SK-N-SH (cell line): ENCODE data around the gene PSKH1. TPM values are rescaled to one million over a fixed set of nuclear protein-coding genes. Genes with fewer than 3 reads are reported as not detected.

Experiments used
- CTCF ChIA-PET: fragments of 300-600, 350-600 bp; formaldehyde crosslinking; extraction: SDS; loops from one replicate; lab custom pipeline; 2021; lab: Yijun Ruan, JAX
- POLR2A ChIA-PET: fragments of 350-600 bp; sonication (Branson Sonifier 250); formaldehyde crosslinking; extraction: SDS; loops from one replicate; lab custom pipeline; 2020; ENCODE audit warnings: antibody characterized with exemption, inconsistent platforms; lab: Yijun Ruan, JAX
- DNase-seq: peaks from one replicate; pipeline ENCODE4 v3.0.0; 2012
- H2AFZ ChIP-seq: fragments of 200-600 bp; sonication (generic); 2 replicates; pipeline ENCODE4 v1.8.1; 2016; ENCODE audit warnings: antibody characterized with exemption, mild to moderate bottlenecking, low read depth
- H3F3A ChIP-seq: fragments of 200-600 bp; sonication (generic); replicated peaks from 2 replicates; pipeline ENCODE3; 2016; ENCODE audit warnings: antibody characterized with exemption, mild to moderate bottlenecking; ENCODE audit not compliant: insufficient read depth
- H3K27ac ChIP-seq, 2 experiments: fragments of 200-500 bp in 1 of 2; fragments of 200-600 bp in 1 of 2; sonication (Bioruptor generic) in 1 of 2; sonication (generic), shearing (Covaris generic) in 1 of 2; 2 replicates each; pipeline versions ENCODE4 v1.5.1 to v1.6.1; 2014 to 2016; ENCODE audit warnings: low read depth in 2 of 2, inconsistent platforms in 1 of 2, low read length in 1 of 2, mild to moderate bottlenecking in 1 of 2, mixed read lengths in 1 of 2
- H3K27me3 ChIP-seq: fragments of 200-600 bp; sonication (generic), shearing (Covaris generic); 2 replicates; pipeline ENCODE4 v1.6.1; 2016; ENCODE audit warnings: mixed run types; ENCODE audit not compliant: insufficient read depth
- H3K36me3 ChIP-seq, 2 experiments: fragments of 200-500 bp in 1 of 2; fragments of 200-600 bp in 1 of 2; sonication (Bioruptor generic) in 1 of 2; sonication (generic) in 1 of 2; replicated peaks in 1 of 2; 2 replicates each; pipeline versions ENCODE3 to v1.5.1; 2014 to 2016; ENCODE audit warnings: low read length in 1 of 2, mild to moderate bottlenecking in 1 of 2; ENCODE audit not compliant: insufficient read depth in 2 of 2, control insufficient read depth in 1 of 2
- H3K4me1 ChIP-seq, 2 experiments: fragments of 200-500 bp in 1 of 2; fragments of 200-600 bp in 1 of 2; sonication (Bioruptor generic) in 1 of 2; sonication (generic), shearing (Covaris generic) in 1 of 2; 2 replicates each; pipeline versions ENCODE4 v1.5.1 to v1.6.1; 2014 to 2016; ENCODE audit warnings: low read depth in 1 of 2, low read length in 1 of 2, mixed run types in 1 of 2; ENCODE audit not compliant: insufficient read depth in 2 of 2, control insufficient read depth in 1 of 2
- H3K4me2 ChIP-seq: fragments of 200-600 bp; sonication (generic), shearing (Covaris generic); 2 replicates; pipeline ENCODE4 v1.6.1; 2017; ENCODE audit warnings: mixed run types
- H3K4me3 ChIP-seq, 2 experiments: fragments of 200-500 bp in 1 of 2; fragments of 200-600 bp in 1 of 2; sonication (Bioruptor generic) in 1 of 2; sonication (generic), shearing (Covaris generic) in 1 of 2; 2 replicates each; pipeline versions ENCODE4 v1.5.1 to v1.8.1; 2014 to 2016; ENCODE audit warnings: low read depth in 2 of 2, inconsistent platforms in 1 of 2, low read length in 1 of 2, mild to moderate bottlenecking in 1 of 2, mixed read lengths in 1 of 2, moderate library complexity in 1 of 2
- H3K79me2 ChIP-seq: fragments of 200-600 bp; sonication (generic); 2 replicates; pipeline ENCODE4 v1.8.1; 2017; ENCODE audit warnings: mild to moderate bottlenecking; ENCODE audit not compliant: insufficient read depth
- H3K9ac ChIP-seq: fragments of 200-600 bp; sonication (generic); 2 replicates; pipeline ENCODE4 v1.6.1; 2017; ENCODE audit warnings: mixed run types
- H3K9me2 ChIP-seq: fragments of 200-600 bp; sonication (generic); 2 replicates; pipeline ENCODE4 v1.6.1; 2017; ENCODE audit warnings: mixed run types
- H3K9me3 ChIP-seq: fragments of 200-600 bp; sonication (generic); 2 replicates; pipeline ENCODE4 v1.6.1; 2017; ENCODE audit warnings: mixed run types, mild to moderate bottlenecking, moderate library complexity
- H4K20me1 ChIP-seq: fragments of 200-600 bp; sonication (generic); 2 replicates; pipeline ENCODE4 v1.6.1; 2017; ENCODE audit warnings: mild to moderate bottlenecking, mixed run types; ENCODE audit not compliant: insufficient read depth
- EZH2phosphoT487 ChIP-seq: fragments of 200-600 bp; sonication (generic); IDR thresholded peaks from 2 replicates; pipeline ENCODE4 v1.6.1; 2017; ENCODE audit warnings: low read depth, mixed run types, mild to moderate bottlenecking, antibody characterized with exemption, moderate library complexity, borderline replicate concordance
- FOSL2 ChIP-seq: IDR thresholded peaks from 2 replicates; pipeline ENCODE4 v1.4.0; 2012; ENCODE audit warnings: low read depth, mild to moderate bottlenecking, moderate library complexity, borderline replicate concordance
- FOXM1 ChIP-seq: IDR thresholded peaks from 2 replicates; pipeline ENCODE4 v1.4.0; 2012; ENCODE audit warnings: low read depth, mild to moderate bottlenecking
- JUND ChIP-seq: IDR thresholded peaks from 2 replicates; pipeline ENCODE4 v1.4.0; 2012
- MEF2A ChIP-seq: IDR thresholded peaks from 2 replicates; pipeline ENCODE4 v1.4.0; 2012; ENCODE audit warnings: low read depth, borderline replicate concordance
- NFIC ChIP-seq: IDR thresholded peaks from 2 replicates; pipeline ENCODE4 v1.4.0; 2012; ENCODE audit warnings: borderline replicate concordance
- POLR2AphosphoS5 ChIP-seq: IDR thresholded peaks from 2 replicates; pipeline ENCODE4 v1.6.1; 2012; ENCODE audit warnings: low read depth, low read length
- RCOR1 ChIP-seq: fragments of 150-350 bp; IDR thresholded peaks from 2 replicates; pipeline ENCODE4 v1.6.1; 2017; ENCODE audit warnings: antibody characterized with exemption, low read length
- RXRA ChIP-seq: IDR thresholded peaks from 2 replicates; pipeline ENCODE4 v1.4.0; 2012; ENCODE audit warnings: low read depth, mild to moderate bottlenecking, borderline replicate concordance
- TAF1 ChIP-seq: IDR thresholded peaks from 2 replicates; pipeline ENCODE4 v1.6.1; 2012; ENCODE audit warnings: low read depth, mild to moderate bottlenecking, low read length, moderate library complexity, borderline replicate concordance
- TCF12 ChIP-seq: IDR thresholded peaks from 2 replicates; pipeline ENCODE4 v1.4.0; 2012
- YY1 ChIP-seq: IDR thresholded peaks from 2 replicates; pipeline ENCODE4 v1.4.0; 2012; ENCODE audit warnings: low read depth, mild to moderate bottlenecking
- WGBS: methylation state at CpG from one replicate; pipeline ENCODE4 v1.1.6; 2017; ENCODE audit warnings: low lambda C conversion rate; 5-methylcytosine and 5-hydroxymethylcytosine counted together
- polyA plus RNA-seq, 3 experiments: library from polyadenylated mRNA; depleted of rRNA; stranded (reverse); fragments of >200 nt; gene quantifications; 2 replicates each; pipeline ENCODE4 v1.2.3, GENCODE V29; 2012
- TF ChIP-seq, protein P1 (sequence below): fragments of 150-350 bp; IDR thresholded peaks from 2 replicates; pipeline ENCODE4 v1.6.1; 2017; ENCODE audit warnings: antibody characterized with exemption, low read length, low read depth, borderline replicate concordance
- TF ChIP-seq, protein P2 (sequence below): IDR thresholded peaks from 2 replicates; pipeline ENCODE4 v1.6.1; 2012; ENCODE audit warnings: mild to moderate bottlenecking, low read depth, low read length, moderate library complexity
- TF ChIP-seq, protein P3 (sequence below): fragments of 150-350 bp; IDR thresholded peaks from 2 replicates; pipeline ENCODE4 v1.6.1; 2016; ENCODE audit warnings: mild to moderate bottlenecking, low read depth, low read length
- TF ChIP-seq, protein P4 (sequence below): IDR thresholded peaks from 2 replicates; pipeline ENCODE4 v1.4.0; 2012; ENCODE audit warnings: low read depth, borderline replicate concordance

PSKH1 gene
- polyA plus RNA-seq, 1 of the 3 experiments (the other 2 are of a cell fraction), result 30.1 TPM

DNA sequence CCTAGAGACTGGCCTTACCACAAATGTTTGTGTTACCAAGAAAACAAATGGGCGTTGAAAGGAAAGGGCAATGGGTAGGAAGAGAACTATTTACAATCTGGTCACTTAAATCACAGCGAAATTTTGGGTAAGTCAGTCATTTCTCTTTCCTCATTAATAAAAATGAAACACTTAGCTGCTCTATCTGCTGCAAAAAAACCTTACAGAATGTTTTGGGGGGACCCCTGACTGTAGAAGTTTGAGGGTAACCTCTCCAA is 47.1 kb upstream of the PSKH1 start:
- Histone ChIP-seq H3K9ac (peak overlapping the region; percentile 100), H3F3A (peaks cover 28% of the 10 kb centered on the region), H3K79me2 (peaks cover 77% of the 10 kb centered on the region), H3K4me3 (peak overlapping the region; percentile 71 to 85)
- CTCF ChIA-PET, result interaction anchor here (1.0 to 6.3 kb wide), 9 partner anchors 12 to 178 kb away, joined by 3 to 66 read pairs (median 5); partner anchors contain the start of gene PSKH1
- POLR2A ChIA-PET, result interaction anchor here (0.5 to 1.3 kb wide), 6 partner anchors 12 to 316 kb away, joined by 3 to 11 read pairs (median 3); partner anchors contain the start of genes C16orf86, ENKD1 and TSNAXIP1
- TF ChIP-seq, protein P1, sequence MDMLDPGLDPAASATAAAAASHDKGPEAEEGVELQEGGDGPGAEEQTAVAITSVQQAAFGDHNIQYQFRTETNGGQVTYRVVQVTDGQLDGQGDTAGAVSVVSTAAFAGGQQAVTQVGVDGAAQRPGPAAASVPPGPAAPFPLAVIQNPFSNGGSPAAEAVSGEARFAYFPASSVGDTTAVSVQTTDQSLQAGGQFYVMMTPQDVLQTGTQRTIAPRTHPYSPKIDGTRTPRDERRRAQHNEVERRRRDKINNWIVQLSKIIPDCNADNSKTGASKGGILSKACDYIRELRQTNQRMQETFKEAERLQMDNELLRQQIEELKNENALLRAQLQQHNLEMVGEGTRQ, result no peak
- TF ChIP-seq RCOR1 (no peak), FOSL2 (no peak), TCF12 (no peak), POLR2AphosphoS5 (no peak), JUND (no peak), FOXM1 (no peak), TAF1 (no peak), YY1 (no peak), RXRA (no peak), MEF2A (no peak), NFIC (no peak), EZH2phosphoT487 (no peak)
- TF ChIP-seq, protein P2, sequence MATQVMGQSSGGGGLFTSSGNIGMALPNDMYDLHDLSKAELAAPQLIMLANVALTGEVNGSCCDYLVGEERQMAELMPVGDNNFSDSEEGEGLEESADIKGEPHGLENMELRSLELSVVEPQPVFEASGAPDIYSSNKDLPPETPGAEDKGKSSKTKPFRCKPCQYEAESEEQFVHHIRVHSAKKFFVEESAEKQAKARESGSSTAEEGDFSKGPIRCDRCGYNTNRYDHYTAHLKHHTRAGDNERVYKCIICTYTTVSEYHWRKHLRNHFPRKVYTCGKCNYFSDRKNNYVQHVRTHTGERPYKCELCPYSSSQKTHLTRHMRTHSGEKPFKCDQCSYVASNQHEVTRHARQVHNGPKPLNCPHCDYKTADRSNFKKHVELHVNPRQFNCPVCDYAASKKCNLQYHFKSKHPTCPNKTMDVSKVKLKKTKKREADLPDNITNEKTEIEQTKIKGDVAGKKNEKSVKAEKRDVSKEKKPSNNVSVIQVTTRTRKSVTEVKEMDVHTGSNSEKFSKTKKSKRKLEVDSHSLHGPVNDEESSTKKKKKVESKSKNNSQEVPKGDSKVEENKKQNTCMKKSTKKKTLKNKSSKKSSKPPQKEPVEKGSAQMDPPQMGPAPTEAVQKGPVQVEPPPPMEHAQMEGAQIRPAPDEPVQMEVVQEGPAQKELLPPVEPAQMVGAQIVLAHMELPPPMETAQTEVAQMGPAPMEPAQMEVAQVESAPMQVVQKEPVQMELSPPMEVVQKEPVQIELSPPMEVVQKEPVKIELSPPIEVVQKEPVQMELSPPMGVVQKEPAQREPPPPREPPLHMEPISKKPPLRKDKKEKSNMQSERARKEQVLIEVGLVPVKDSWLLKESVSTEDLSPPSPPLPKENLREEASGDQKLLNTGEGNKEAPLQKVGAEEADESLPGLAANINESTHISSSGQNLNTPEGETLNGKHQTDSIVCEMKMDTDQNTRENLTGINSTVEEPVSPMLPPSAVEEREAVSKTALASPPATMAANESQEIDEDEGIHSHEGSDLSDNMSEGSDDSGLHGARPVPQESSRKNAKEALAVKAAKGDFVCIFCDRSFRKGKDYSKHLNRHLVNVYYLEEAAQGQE, result no peak
- TF ChIP-seq, protein P3, sequence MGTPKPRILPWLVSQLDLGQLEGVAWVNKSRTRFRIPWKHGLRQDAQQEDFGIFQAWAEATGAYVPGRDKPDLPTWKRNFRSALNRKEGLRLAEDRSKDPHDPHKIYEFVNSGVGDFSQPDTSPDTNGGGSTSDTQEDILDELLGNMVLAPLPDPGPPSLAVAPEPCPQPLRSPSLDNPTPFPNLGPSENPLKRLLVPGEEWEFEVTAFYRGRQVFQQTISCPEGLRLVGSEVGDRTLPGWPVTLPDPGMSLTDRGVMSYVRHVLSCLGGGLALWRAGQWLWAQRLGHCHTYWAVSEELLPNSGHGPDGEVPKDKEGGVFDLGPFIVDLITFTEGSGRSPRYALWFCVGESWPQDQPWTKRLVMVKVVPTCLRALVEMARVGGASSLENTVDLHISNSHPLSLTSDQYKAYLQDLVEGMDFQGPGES, result no peak
- TF ChIP-seq, protein P4, sequence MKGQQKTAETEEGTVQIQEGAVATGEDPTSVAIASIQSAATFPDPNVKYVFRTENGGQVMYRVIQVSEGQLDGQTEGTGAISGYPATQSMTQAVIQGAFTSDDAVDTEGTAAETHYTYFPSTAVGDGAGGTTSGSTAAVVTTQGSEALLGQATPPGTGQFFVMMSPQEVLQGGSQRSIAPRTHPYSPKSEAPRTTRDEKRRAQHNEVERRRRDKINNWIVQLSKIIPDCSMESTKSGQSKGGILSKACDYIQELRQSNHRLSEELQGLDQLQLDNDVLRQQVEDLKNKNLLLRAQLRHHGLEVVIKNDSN, result no peak
- TF ChIP-seq, all 33 proteins: peak for 0
- Histone ChIP-seq H3K27me3 (no peaks in the 10 kb centered on the region), H3K4me2 (peak overlapping the region; percentile 91), H4K20me1 (peaks cover 29% of the 10 kb centered on the region), H3K4me1 (peaks cover 34 to 42% of the 10 kb centered on the region in 2 experiments), H3K36me3 (peaks cover 2 to 5% of the 10 kb centered on the region in 2 experiments), H2AFZ (peak overlapping the region; percentile 80), H3K9me2 (no peaks in the 10 kb centered on the region), H3K27ac (peak overlapping the region; percentile 88 to 98), H3K9me3 (no peaks in the 10 kb centered on the region)
- WGBS, result 50% methylated on average over 2 of the region's 2 CpGs
- no peak for DNase-seq
